Gastrocnemius medialis (tissue), 4 donors: ENCODE results near the gene ATP1A2.

Experiments used
- CTCF ChIP-seq, 5 experiments: fragments of 450-650 bp in 3 of 5; fragments of 200-600 bp in 2 of 5; sonication (generic) in 2 of 5; IDR thresholded peaks in 4 of 5; conservative IDR thresholded peaks in 1 of 5; 1 replicate in 4 of 5; 2 replicates in 1 of 5; pipeline ENCODE4 v1.5.1; 2016 to 2019; ENCODE audit warnings: antibody characterized with exemption in 5 of 5, mild to moderate bottlenecking in 3 of 5, moderate library complexity in 3 of 5
- POLR2A ChIP-seq, 2 donors: fragments of 450-650 bp; IDR thresholded peaks; one replicate each; pipeline ENCODE4 v1.6.1; 2017; ENCODE audit warnings: antibody characterized with exemption in 2 of 2, mild to moderate bottlenecking in 2 of 2, moderate library complexity in 2 of 2

- TF ChIP-seq POLR2A (IDR thresholded peaks at IDR 0.05) (peak; percentile 96 to 97), CTCF (IDR thresholded peaks at IDR 0.05 in 4 of 5, conservative IDR thresholded peaks at IDR 0.05 in 1 of 5) (no peak)
These were observed at the start of gene ATP1A2 for GRCh38 chr1:160115545-160116282.
